ENCODE results near the gene ZFAND3.

GRCh38 chr6:37897818-37898515 is 78.4 kb downstream of the ZFAND3 start:
- TF ChIP-seq USF1 (IDR thresholded peaks at IDR 0.05; ENCODE audit: borderline replicate concordance, extremely low read length, insufficient read depth, low read depth, low read length) (no peak), POLR2A (IDR thresholded peaks at IDR 0.05; ENCODE audit: low read depth, low read length) (no peak), CTCF (IDR thresholded peaks at IDR 0.05 in 2 of 3, conservative IDR thresholded peaks at IDR 0.05 in 1 of 3; ENCODE audit: control insufficient read depth in 2 of 3, extremely low read depth in 1 of 3, insufficient read depth in 1 of 3, low read depth in 3 of 3, low read length in 3 of 3) (no peak), ZNF24 (IDR thresholded peaks at IDR 0.05) (no peak), POLR2AphosphoS5 (IDR thresholded peaks at IDR 0.05; ENCODE audit: low read length) (no peak), REST (IDR thresholded peaks at IDR 0.05; ENCODE audit: low read depth, low read length) (no peak), SIN3A (IDR thresholded peaks at IDR 0.05; ENCODE audit: low read depth, low read length) (no peak), EZH2 (IDR thresholded peaks at IDR 0.05; ENCODE audit: borderline replicate concordance, control insufficient read depth, low read depth, low read length) (no peak), PBX3 (IDR thresholded peaks at IDR 0.05; ENCODE audit: insufficient replicate concordance, low read depth, low read length) (no peak), ZBTB40 (IDR thresholded peaks at IDR 0.05; ENCODE audit: borderline replicate concordance) (no peak), BRCA1 (IDR thresholded peaks at IDR 0.05; ENCODE audit: low read depth, low read length) (no peak), CHD4 (IDR thresholded peaks at IDR 0.05) (no peak), SREBF2 (IDR thresholded peaks at IDR 0.05; ENCODE audit: low read length) (no peak)
